T follicular helper cell (primary cell): ENCODE measurements around the gene HSPA6.
"Not testable (repeated sequence)": the region's sequence is repeated elsewhere in the genome, so short reads cannot be mapped to it uniquely, and the experiment has no call there.

ENCODE experiments used
- DNase-seq: peaks from one replicate; pipeline ENCODE4 v3.0.0-alpha.2; 2020; ENCODE audit warnings: low read depth

HSPA6 gene

GRCh38 chr1:161532644-161533567, 8.6 kb downstream of the HSPA6 start:
- DNase-seq: not testable (repeated sequence)

- DNase-seq: not testable (repeated sequence)
Measured at GRCh38 chr1:161537068-161537669, 12.8 kb downstream of the HSPA6 start.

- DNase-seq: not testable (repeated sequence)
Measured at GRCh38 chr1:161538925-161539479, 14.7 kb downstream of the HSPA6 start.

- DNase-seq: peak; percentile 77
Measured at GRCh38 chr1:161539731-161540569, 15.6 kb downstream of the HSPA6 start.

- DNase-seq: not testable (repeated sequence)
Measured at GRCh38 chr1:161540570-161540960, 16.2 kb downstream of the HSPA6 start.

- DNase-seq: peak; percentile 14
Measured at GRCh38 chr1:161542091-161542559, 17.8 kb downstream of the HSPA6 start.

- not testable (repeated sequence) for DNase-seq
Measured at GRCh38 chr1:161543125-161543524, 18.8 kb downstream of the HSPA6 start.

GRCh38 chr1:161545005-161545731, 20.8 kb downstream of the HSPA6 start:
- DNase-seq: not testable (repeated sequence)

- DNase-seq: not testable (repeated sequence)
Measured at GRCh38 chr1:161547995-161548741, 23.8 kb downstream of the HSPA6 start.

- not testable (repeated sequence) for DNase-seq
Measured at GRCh38 chr1:161548749-161549406, 24.5 kb downstream of the HSPA6 start.

GRCh38 chr1:161549652-161550051, 25.3 kb downstream of the HSPA6 start, which contains the start of gene FCGR3A:
FCGR3A (minus strand) TSS chr1:161549818; CDS start chr1:161549736, 82 bp downstream.
- no peak for DNase-seq

GRCh38 chr1:161550942-161551341, 26.6 kb downstream of the HSPA6 start:
- DNase-seq: not testable (repeated sequence)

- not testable (repeated sequence) for DNase-seq
Measured at GRCh38 chr1:161553631-161554030, 29.3 kb downstream of the HSPA6 start.

- DNase-seq: not testable (repeated sequence)
Measured at GRCh38 chr1:161554340-161554739, 30.0 kb downstream of the HSPA6 start.

- DNase-seq: not testable (repeated sequence)
Measured at GRCh38 chr1:161554815-161555417, 30.6 kb downstream of the HSPA6 start.

GRCh38 chr1:161556143-161556542, 31.8 kb downstream of the HSPA6 start:
- not testable (repeated sequence) for DNase-seq

- not testable (repeated sequence) for DNase-seq
Measured at GRCh38 chr1:161556990-161557389, 32.6 kb downstream of the HSPA6 start.

- DNase-seq: not testable (repeated sequence)
Measured at GRCh38 chr1:161557506-161558450, 33.4 kb downstream of the HSPA6 start.
